22Rv1 (cell line): ENCODE measurements around the gene ACYP2.

Experiments
- CTCF ChIP-seq: fragments of 450-650 bp; IDR thresholded peaks from 2 replicates; pipeline ENCODE4 v1.5.1; 2017; ENCODE audit warnings: mild to moderate bottlenecking
- ZFX ChIP-seq: fragments of 450-650 bp; IDR thresholded peaks from 2 replicates; pipeline ENCODE4 v1.6.1; 2017; ENCODE audit warnings: antibody characterized with exemption, borderline replicate concordance

- TF ChIP-seq CTCF (no peak), ZFX (no peak)
Measured at GRCh38 chr2:54313147-54313546, 197.7 kb downstream of the ACYP2 start.
